ENCODE data around the gene CDH3.

GRCh38 chr16:68642436-68643101 lies 2.5 kb upstream of the CDH3 start:
- TF ChIP-seq CTCF (IDR thresholded peaks at IDR 0.05) (no peak), EZH2 (IDR thresholded peaks at IDR 0.05; ENCODE audit: borderline replicate concordance, insufficient read depth, low read depth, low read length, poor library complexity, severe bottlenecking) (no peak)
